GM21526 (cell line): ENCODE results near the gene TOP3B.
"Not testable (repeated sequence)": the region's sequence is repeated elsewhere in the genome, so short reads cannot be mapped to it uniquely, and the experiment has no call there.

Experiments
- ATAC-seq: cut with Tn5 transposase; IDR thresholded peaks from one replicate; pipeline ENCODE4 v1.9.1; 2021; ENCODE audit warnings: moderate library complexity; ENCODE audit not compliant: unreplicated experiment, low FRiP score

Gene TOP3B

GRCh38 chr22:21910367-21910766, 72.2 kb downstream of the TOP3B start:
- ATAC-seq = not testable (repeated sequence)

GRCh38 chr22:21909871-21910270, 72.7 kb downstream of the TOP3B start:
- ATAC-seq = no peak

GRCh38 chr22:21907638-21908522, 74.7 kb downstream of the TOP3B start:
- no peak for ATAC-seq
